GM12875 (cell line): Measurements from ENCODE around the gene HERC2.

Source experiments
- H3K4me3 ChIP-seq: one replicate; pipeline ENCODE4 v1.5.1; 2011; ENCODE audit warnings: low read depth, low read length, control low read depth
- TF ChIP-seq, protein P1 (sequence below): IDR thresholded peaks from 2 replicates; pipeline ENCODE4 v1.5.1; 2011; ENCODE audit warnings: low read depth, mild to moderate bottlenecking, control low read depth, inconsistent platforms, low read length, moderate library complexity, borderline replicate concordance; ENCODE audit not compliant: insufficient read depth

HERC2 gene

GRCh38 chr15:28113394-28114113 is 208.4 kb downstream of the HERC2 start:
- TF ChIP-seq, protein P1, sequence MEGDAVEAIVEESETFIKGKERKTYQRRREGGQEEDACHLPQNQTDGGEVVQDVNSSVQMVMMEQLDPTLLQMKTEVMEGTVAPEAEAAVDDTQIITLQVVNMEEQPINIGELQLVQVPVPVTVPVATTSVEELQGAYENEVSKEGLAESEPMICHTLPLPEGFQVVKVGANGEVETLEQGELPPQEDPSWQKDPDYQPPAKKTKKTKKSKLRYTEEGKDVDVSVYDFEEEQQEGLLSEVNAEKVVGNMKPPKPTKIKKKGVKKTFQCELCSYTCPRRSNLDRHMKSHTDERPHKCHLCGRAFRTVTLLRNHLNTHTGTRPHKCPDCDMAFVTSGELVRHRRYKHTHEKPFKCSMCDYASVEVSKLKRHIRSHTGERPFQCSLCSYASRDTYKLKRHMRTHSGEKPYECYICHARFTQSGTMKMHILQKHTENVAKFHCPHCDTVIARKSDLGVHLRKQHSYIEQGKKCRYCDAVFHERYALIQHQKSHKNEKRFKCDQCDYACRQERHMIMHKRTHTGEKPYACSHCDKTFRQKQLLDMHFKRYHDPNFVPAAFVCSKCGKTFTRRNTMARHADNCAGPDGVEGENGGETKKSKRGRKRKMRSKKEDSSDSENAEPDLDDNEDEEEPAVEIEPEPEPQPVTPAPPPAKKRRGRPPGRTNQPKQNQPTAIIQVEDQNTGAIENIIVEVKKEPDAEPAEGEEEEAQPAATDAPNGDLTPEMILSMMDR, result no peak
- H3K4me3 ChIP-seq, result no peak overlapping the region

DNA sequence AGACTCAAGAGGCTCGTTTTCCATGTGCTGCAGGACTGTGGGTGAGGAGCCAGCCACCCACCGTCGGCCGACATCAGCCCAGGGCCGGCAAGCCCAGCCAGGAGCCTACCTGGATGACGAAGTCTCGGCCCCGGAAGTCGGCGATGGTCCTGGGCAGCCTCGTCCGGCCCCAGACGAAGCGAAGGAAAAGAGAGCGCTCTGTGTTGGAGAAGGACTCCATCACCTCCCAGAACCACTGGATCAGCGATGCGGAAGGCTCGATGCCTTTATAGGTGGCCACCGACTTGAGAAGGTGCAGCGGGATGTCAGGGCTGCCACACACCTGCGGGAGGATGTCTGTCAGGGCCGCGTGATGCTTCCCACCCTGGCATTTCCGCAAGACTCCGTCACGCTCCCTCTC is 209.0 kb downstream of the HERC2 start:
- no peak overlapping the region for H3K4me3 ChIP-seq
- TF ChIP-seq, protein P1, result no peak

GRCh38 chr15:28112101-28112760 is 209.7 kb downstream of the HERC2 start:
- TF ChIP-seq, protein P1, result no peak

GRCh38 chr15:28111543-28111942 is 210.4 kb downstream of the HERC2 start:
- H3K4me3 ChIP-seq, result no peak overlapping the region
- TF ChIP-seq, protein P1, result no peak

More at GRCh38 chr15:28112101-28112760, 209.7 kb downstream of the HERC2 start:
- no peak overlapping the region for H3K4me3 ChIP-seq

GRCh38 chr15:28110481-28110881 is 211.5 kb downstream of the HERC2 start:
- no peak overlapping the region for H3K4me3 ChIP-seq
- TF ChIP-seq, protein P1, result no peak

- H3K4me3 ChIP-seq, result no peak overlapping the region
- TF ChIP-seq, protein P1, result no peak
Observed at GRCh38 chr15:28109626-28110455, 212.1 kb downstream of the HERC2 start.
